Stimulated activated CD4-positive, alpha-beta T cell treated with anti-CD3 and anti-CD28 coated beads, Interleukin-12 subunit alpha, Interleukin-12 subunit beta, amount 100 ng/mL, for 4 hours (primary cell): ENCODE measurements around the gene RBPJ.
"Not testable (repeated sequence)": the region's sequence is repeated elsewhere in the genome, so short reads cannot be mapped to it uniquely, and the experiment has no call there.

Experiments used
- DNase-seq: peaks from one replicate; pipeline ENCODE4 v3.0.0-alpha.2; 2020

RBPJ gene

GRCh38 chr4:26343038-26343398 is 22.2 kb downstream of the RBPJ start:
- no peak for DNase-seq

- no peak for DNase-seq
These were observed 24.2 kb downstream of the RBPJ start for GRCh38 chr4:26344901-26345564.

GRCh38 chr4:26345565-26345938 is 24.7 kb downstream of the RBPJ start:
- no peak for DNase-seq

GRCh38 chr4:26346203-26346620 is 25.4 kb downstream of the RBPJ start:
- DNase-seq, result no peak

- DNase-seq, result no peak
These were observed 28.7 kb downstream of the RBPJ start for GRCh38 chr4:26349496-26349895.

- no peak for DNase-seq
These were observed 30.9 kb downstream of the RBPJ start for GRCh38 chr4:26351685-26352084.

- DNase-seq, result no peak
These were observed 33.7 kb downstream of the RBPJ start for GRCh38 chr4:26354491-26354890.

- DNase-seq, result no peak
These were observed 34.7 kb downstream of the RBPJ start for GRCh38 chr4:26355392-26356052.

- no peak for DNase-seq
These were observed 35.3 kb downstream of the RBPJ start for GRCh38 chr4:26356081-26356501.

- not testable (repeated sequence) for DNase-seq
These were observed 38.7 kb downstream of the RBPJ start for GRCh38 chr4:26359521-26359920.

- DNase-seq, result no peak
These were observed 39.5 kb downstream of the RBPJ start for GRCh38 chr4:26360273-26360672.

- DNase-seq, result no peak
These were observed 40.0 kb downstream of the RBPJ start for GRCh38 chr4:26360864-26361263.

- DNase-seq, result no peak
These were observed 40.5 kb downstream of the RBPJ start for GRCh38 chr4:26361297-26361696.

GRCh38 chr4:26362745-26363439 is 42.1 kb downstream of the RBPJ start:
- no peak for DNase-seq

GRCh38 chr4:26365537-26366150 is 44.8 kb downstream of the RBPJ start:
- DNase-seq, result no peak

- no peak for DNase-seq
These were observed 47.0 kb downstream of the RBPJ start for GRCh38 chr4:26367811-26368210.

- DNase-seq, result no peak
These were observed 47.9 kb downstream of the RBPJ start for GRCh38 chr4:26368685-26369084.

GRCh38 chr4:26369132-26369531 is 48.3 kb downstream of the RBPJ start:
- DNase-seq, result no peak

- no peak for DNase-seq
These were observed 48.8 kb downstream of the RBPJ start for GRCh38 chr4:26369581-26369980.

GRCh38 chr4:26372076-26372475 is 51.3 kb downstream of the RBPJ start:
- no peak for DNase-seq

GRCh38 chr4:26372525-26373172 is 51.8 kb downstream of the RBPJ start:
- DNase-seq, result no peak

GRCh38 chr4:26375551-26375950 is 54.7 kb downstream of the RBPJ start:
- DNase-seq, result no peak
